Fibroblast of the aortic adventitia (primary cell): ENCODE results near the gene PUS7L. TPM values are rescaled to one million over a fixed set of nuclear protein-coding genes. Genes with fewer than 3 reads are reported as not detected.
"Not testable (repeated sequence)": the region's sequence is repeated elsewhere in the genome, so short reads cannot be mapped to it uniquely, and the experiment has no call there.

Experiments used
- DNase-seq: peaks from one replicate; pipeline ENCODE4 v3.0.0-alpha.2; 2010; ENCODE audit warnings: low read depth
- H3K4me3 ChIP-seq: 2 replicates; pipeline ENCODE4 v1.5.1; 2011; ENCODE audit warnings: low read depth, mild to moderate bottlenecking, control low read depth, low read length, moderate library complexity
- CTCF ChIP-seq: IDR thresholded peaks from 2 replicates; pipeline ENCODE4 v1.5.1; 2011; ENCODE audit warnings: mild to moderate bottlenecking, low read length, control low read depth, inconsistent platforms; ENCODE audit not compliant: insufficient read depth
- total RNA-seq: library from RNA; depleted of rRNA; stranded (reverse); fragments of >200 nt; gene quantifications from 2 replicates; pipeline ENCODE4 v1.2.3, GENCODE V29; 2012; ENCODE audit warnings: low replicate concordance

The PUS7L gene
- total RNA-seq, 1 donor = 27.9 TPM

GRCh38 chr12:43696154-43696553 lies 62.4 kb downstream of the PUS7L start:
- H3K4me3 ChIP-seq = no peak overlapping the region
- no peak for DNase-seq
- TF ChIP-seq CTCF = no peak

GRCh38 chr12:43694879-43695278 lies 63.7 kb downstream of the PUS7L start:
- DNase-seq = no peak
- TF ChIP-seq CTCF = no peak

GRCh38 chr12:43692064-43692463 lies 66.5 kb downstream of the PUS7L start:
- DNase-seq = peak; percentile 20
- TF ChIP-seq CTCF = no peak
- H3K4me3 ChIP-seq = no peak overlapping the region

More at GRCh38 chr12:43694879-43695278, 63.7 kb downstream of the PUS7L start:
- no peak overlapping the region for H3K4me3 ChIP-seq

- not testable (repeated sequence) for H3K4me3 ChIP-seq, DNase-seq
Measured at GRCh38 chr12:43685491-43685890, 73.1 kb downstream of the PUS7L start.

GRCh38 chr12:43676183-43676813 lies 82.3 kb downstream of the PUS7L start:
- no peak overlapping the region for H3K4me3 ChIP-seq
- TF ChIP-seq CTCF = peak; percentile 52
- no peak for DNase-seq

GRCh38 chr12:43675048-43675904 lies 83.3 kb downstream of the PUS7L start:
- H3K4me3 ChIP-seq = no peak overlapping the region
- no peak for TF ChIP-seq CTCF
- DNase-seq = peak; percentile 2

- DNase-seq = no peak
- no peak overlapping the region for H3K4me3 ChIP-seq
Measured at GRCh38 chr12:43669373-43669772, 89.2 kb downstream of the PUS7L start.

More at GRCh38 chr12:43669373-43669772, 89.2 kb downstream of the PUS7L start:
- TF ChIP-seq CTCF = no peak
